Mesodermal cell (in vitro differentiated cells): Measurements from ENCODE around the gene ADAMTSL5.

Source experiments
- H3K27ac ChIP-seq: 2 replicates; pipeline ENCODE4 v1.7.0; 2013; ENCODE audit warnings: mild to moderate bottlenecking, low read depth, low read length, moderate library complexity; ENCODE audit not compliant: severe bottlenecking
- H3K36me3 ChIP-seq: 2 replicates; pipeline ENCODE4 v1.7.1; 2013; ENCODE audit warnings: mild to moderate bottlenecking, low read length, moderate library complexity; ENCODE audit not compliant: control insufficient read depth, insufficient read depth
- H3K4me1 ChIP-seq: one replicate; pipeline ENCODE4 v1.7.1; 2013; ENCODE audit warnings: mild to moderate bottlenecking, low read length; ENCODE audit not compliant: insufficient read depth, control insufficient read depth, poor library complexity, severe bottlenecking
- H3K4me3 ChIP-seq: 2 replicates; pipeline ENCODE4 v1.7.0; 2013; ENCODE audit warnings: low read length, control low read depth, mild to moderate bottlenecking; ENCODE audit not compliant: insufficient read depth, poor library complexity, severe bottlenecking; ENCODE audit errors: extremely low read depth
- H3K9me3 ChIP-seq: 2 replicates; pipeline ENCODE4 v1.7.1; 2013; ENCODE audit warnings: mild to moderate bottlenecking, low read length, moderate library complexity; ENCODE audit not compliant: control insufficient read depth
- WGBS, 2 experiments: methylation state at CpG; one replicate each; pipeline ENCODE4 v1.1.5; 2013; ENCODE audit warnings: missing lambda C conversion rate in 2 of 2; ENCODE audit not compliant: insufficient coverage in 2 of 2; 5-methylcytosine and 5-hydroxymethylcytosine counted together

The ADAMTSL5 gene

GRCh38 chr19:1510807-1511206, 2.0 kb downstream of the ADAMTSL5 start:
- H3K9me3 ChIP-seq: no peaks in the 10 kb centered on the region
- H3K4me1 ChIP-seq: peaks cover 8% of the 10 kb centered on the region
- H3K4me3 ChIP-seq: no peak overlapping the region
- WGBS, 2 experiments: 52 to 70% methylated on average over 7 to 8 of the region's 9 CpGs
- H3K27ac ChIP-seq: no peak overlapping the region
- H3K36me3 ChIP-seq: no peaks in the 10 kb centered on the region

GRCh38 chr19:1510442-1510806, 2.4 kb downstream of the ADAMTSL5 start:
- Histone ChIP-seq H3K36me3 (no peaks in the 10 kb centered on the region), H3K27ac (no peak overlapping the region)
- WGBS, 2 experiments: 38 to 40% methylated on average over 17 to 19 of the region's 25 CpGs

GRCh38 chr19:1509602-1510441, 3.0 kb downstream of the ADAMTSL5 start:
- H3K4me3 ChIP-seq: no peak overlapping the region
- no peak overlapping the region for H3K27ac ChIP-seq
- 79 to 80% methylated on average over 8 to 10 of the region's 11 CpGs for WGBS, 2 experiments
- no peaks in the 10 kb centered on the region for H3K9me3 ChIP-seq
- H3K4me1 ChIP-seq: peaks cover 8% of the 10 kb centered on the region
- H3K36me3 ChIP-seq: no peaks in the 10 kb centered on the region

More at GRCh38 chr19:1510442-1510806, 2.4 kb downstream of the ADAMTSL5 start:
- H3K4me1 ChIP-seq: peaks cover 8% of the 10 kb centered on the region
- H3K9me3 ChIP-seq: no peaks in the 10 kb centered on the region
- no peak overlapping the region for H3K4me3 ChIP-seq

GRCh38 chr19:1508507-1508856, 4.3 kb downstream of the ADAMTSL5 start:
- Histone ChIP-seq H3K27ac (no peak overlapping the region), H3K9me3 (no peaks in the 10 kb centered on the region), H3K36me3 (no peaks in the 10 kb centered on the region), H3K4me1 (peaks cover 8% of the 10 kb centered on the region), H3K4me3 (peak overlapping the region; percentile 37)
- 22 to 36% methylated on average over 8 to 11 of the region's 12 CpGs for WGBS, 2 experiments

DNA sequence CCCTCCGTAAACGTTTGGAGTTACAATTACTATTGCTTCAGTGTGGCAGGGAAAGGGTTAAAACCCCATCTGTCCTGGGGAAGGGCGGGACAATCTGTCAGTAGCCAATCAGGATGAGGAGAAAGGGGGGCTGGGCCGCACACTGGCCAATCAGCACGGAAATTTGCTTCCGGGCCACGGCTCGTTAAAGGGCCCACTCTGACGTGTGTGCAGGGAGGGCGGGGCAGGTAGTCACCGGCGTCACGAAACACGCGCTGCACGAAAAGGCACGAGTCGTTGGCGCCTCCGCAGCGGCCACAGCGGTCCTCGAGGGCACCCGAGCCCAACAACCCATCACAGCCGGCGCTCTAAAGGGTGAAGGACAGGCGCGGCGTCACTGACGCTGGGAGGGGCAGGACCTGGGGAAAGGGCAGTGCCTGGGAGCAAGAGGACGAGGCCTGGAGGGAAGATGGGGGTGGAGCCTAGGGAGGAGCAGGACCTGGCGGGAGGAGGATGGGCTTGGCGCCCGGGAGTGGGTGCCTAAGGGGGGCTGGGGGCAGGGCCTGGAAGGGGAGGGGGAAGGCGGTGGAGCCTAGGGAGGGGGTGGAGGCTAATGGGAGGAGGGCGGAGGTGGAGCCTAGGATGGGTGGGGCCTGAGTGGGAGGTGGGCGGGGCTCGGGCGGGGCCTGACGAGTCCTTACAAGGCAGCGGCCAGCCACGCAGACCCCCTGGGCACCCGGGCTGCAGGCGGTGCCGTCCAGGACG, 4.9 kb downstream of the ADAMTSL5 start:
- Histone ChIP-seq H3K4me3 (peak overlapping the region; percentile 37), H3K4me1 (peaks cover 8% of the 10 kb centered on the region), H3K36me3 (no peaks in the 10 kb centered on the region), H3K9me3 (no peaks in the 10 kb centered on the region), H3K27ac (peak overlapping the region; percentile 87)
- WGBS, 2 experiments: 2 to 3% methylated on average over 34 to 38 of the region's 46 CpGs

GRCh38 chr19:1507192-1507660, 5.6 kb downstream of the ADAMTSL5 start:
- Histone ChIP-seq H3K9me3 (no peaks in the 10 kb centered on the region), H3K4me1 (peaks cover 8% of the 10 kb centered on the region), H3K36me3 (no peaks in the 10 kb centered on the region), H3K27ac (no peak overlapping the region), H3K4me3 (peak overlapping the region; percentile 37)
- 79 to 91% methylated on average over 18 to 23 of the region's 23 CpGs for WGBS, 2 experiments

GRCh38 chr19:1505991-1506881, 6.6 kb downstream of the ADAMTSL5 start:
- H3K36me3 ChIP-seq: no peaks in the 10 kb centered on the region
- no peaks in the 10 kb centered on the region for H3K9me3 ChIP-seq
- peaks cover 8% of the 10 kb centered on the region for H3K4me1 ChIP-seq
- 89 to 93% methylated on average over 39 to 44 of the region's 45 CpGs for WGBS, 2 experiments
- H3K4me3 ChIP-seq: no peak overlapping the region
- no peak overlapping the region for H3K27ac ChIP-seq

GRCh38 chr19:1505012-1505411, 7.8 kb downstream of the ADAMTSL5 start:
- H3K27ac ChIP-seq: no peak overlapping the region
- no peaks in the 10 kb centered on the region for H3K36me3 ChIP-seq
- H3K9me3 ChIP-seq: no peaks in the 10 kb centered on the region
- H3K4me1 ChIP-seq: no peaks in the 10 kb centered on the region
- H3K4me3 ChIP-seq: no peak overlapping the region
- 79 to 81% methylated on average over 7 of the region's 8 CpGs for WGBS, 2 experiments

DNA sequence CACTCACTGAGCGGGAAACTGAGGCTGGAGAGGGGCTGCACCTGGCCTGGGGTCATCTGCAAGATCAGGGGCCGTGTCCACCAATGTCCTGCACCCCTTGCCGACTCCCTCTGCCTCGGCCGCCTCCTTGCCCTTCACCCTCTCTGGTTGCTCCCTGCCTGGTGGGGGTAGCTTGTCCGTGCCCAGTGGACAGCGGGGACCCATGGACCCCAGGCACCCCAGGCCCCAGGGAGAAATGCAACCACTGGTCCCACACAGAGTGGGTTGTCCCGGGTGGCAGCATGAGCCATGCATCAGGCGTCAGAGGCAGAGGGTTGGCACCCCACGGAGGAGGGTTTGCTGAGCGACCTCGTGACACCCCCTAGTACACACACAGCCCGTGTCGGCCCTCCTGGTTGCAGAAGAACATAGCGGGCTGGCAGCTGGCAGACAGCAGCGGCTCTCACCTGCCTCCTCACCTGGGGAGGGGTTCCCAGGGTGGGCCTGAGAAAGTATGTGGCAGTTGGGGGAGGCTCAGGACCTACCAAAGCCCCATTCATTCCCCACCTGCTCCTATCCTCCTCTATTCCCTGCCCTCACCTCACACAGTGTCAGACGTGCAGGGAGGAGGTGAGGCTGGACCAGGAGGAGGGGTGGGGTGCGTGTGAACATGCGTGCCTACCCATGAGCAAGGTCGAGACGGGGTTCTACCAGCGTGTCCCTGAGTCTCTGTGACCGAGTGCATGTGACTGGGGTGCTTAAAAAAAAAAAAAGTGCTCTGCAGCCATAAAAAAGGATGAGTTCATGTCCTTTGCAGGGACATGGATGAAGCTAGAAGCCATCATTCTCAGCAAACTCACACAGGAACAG, 8.7 kb downstream of the ADAMTSL5 start:
- H3K4me1 ChIP-seq: no peaks in the 10 kb centered on the region
- no peak overlapping the region for H3K27ac ChIP-seq
- no peak overlapping the region for H3K4me3 ChIP-seq
- WGBS, 2 experiments: 63 to 65% methylated on average over 15 to 19 of the region's 23 CpGs
- H3K36me3 ChIP-seq: no peaks in the 10 kb centered on the region
- no peaks in the 10 kb centered on the region for H3K9me3 ChIP-seq
